ENCODE data around the gene OR2F1.

Gene OR2F1

GRCh38 chr7:143954544-143954943, at the start of gene OR2F1:
Gene OR2F1, plus strand, starts transcription at chr7:143954844. Its CDS starts 5,127 bp downstream, at chr7:143959971.
- DNase-seq (ENCODE audit: low read depth in 2 of 2), result no peak

DNA sequence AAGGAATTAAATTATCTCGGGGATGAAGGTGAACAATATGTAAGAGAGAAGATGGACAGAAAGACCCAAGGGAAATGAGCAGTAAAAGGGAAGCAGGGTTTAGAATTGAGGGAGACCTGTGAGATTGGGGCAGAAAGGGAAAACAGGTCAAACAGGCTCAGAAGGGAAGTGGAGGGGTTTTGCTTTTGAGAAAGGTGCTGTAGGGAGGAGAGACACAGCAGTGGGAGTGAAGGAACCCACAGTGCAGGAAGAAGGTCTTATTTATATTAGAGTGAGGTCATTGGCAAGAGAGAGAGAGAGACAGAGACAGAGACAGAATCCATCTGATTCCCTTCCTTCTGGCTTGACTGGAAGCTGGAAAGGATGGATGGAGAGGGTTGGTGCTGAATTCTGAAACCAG, 49.1 kb upstream of the OR2F1 start:
- DNase-seq (ENCODE audit: low read depth in 2 of 2), result no peak

DNA sequence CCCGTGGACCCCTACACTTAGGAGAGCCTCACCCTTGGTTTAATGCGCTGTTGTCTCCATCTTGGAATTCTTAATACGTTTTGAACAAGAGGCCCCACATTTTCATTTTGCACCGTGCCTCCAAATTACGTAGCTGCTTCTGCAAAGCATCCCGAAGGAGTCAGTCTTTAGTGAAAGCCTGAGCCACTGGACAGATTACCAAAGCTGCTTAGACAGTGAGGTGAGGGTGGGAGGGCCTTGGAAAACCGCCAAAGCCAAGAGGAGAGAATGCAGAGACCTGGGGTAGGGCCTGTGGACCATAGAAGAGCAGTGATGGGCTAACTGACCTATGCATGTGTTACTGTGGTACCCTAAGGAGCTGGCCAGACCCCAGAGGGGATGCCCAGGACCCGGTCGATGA, 48.5 kb upstream of the OR2F1 start:
- no peak for DNase-seq (ENCODE audit: low read depth in 2 of 2)

- DNase-seq (ENCODE audit: low read depth in 2 of 2), result no peak
Observed at GRCh38 chr7:143906895-143907294, 47.7 kb upstream of the OR2F1 start.

DNA sequence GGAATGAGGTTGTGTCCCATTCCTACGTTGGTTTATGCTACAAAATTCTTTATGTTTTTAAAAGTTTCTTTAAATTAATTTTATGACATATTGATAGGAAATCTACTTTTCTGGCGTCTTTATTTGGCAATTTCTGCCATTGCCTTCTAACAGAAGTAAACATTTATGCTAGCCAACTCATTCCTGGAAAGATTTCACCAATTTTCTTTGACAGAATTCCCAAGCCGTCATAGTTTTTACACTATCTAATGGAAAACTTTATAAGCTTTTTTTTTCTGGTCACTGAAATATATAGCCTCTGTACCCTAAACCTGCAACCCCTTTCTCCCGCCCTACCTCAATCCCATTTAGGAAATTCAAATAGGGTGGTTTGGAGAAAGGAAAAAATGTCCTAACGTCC, 46.5 kb upstream of the OR2F1 start:
- no peak for DNase-seq (ENCODE audit: low read depth in 2 of 2)

DNA sequence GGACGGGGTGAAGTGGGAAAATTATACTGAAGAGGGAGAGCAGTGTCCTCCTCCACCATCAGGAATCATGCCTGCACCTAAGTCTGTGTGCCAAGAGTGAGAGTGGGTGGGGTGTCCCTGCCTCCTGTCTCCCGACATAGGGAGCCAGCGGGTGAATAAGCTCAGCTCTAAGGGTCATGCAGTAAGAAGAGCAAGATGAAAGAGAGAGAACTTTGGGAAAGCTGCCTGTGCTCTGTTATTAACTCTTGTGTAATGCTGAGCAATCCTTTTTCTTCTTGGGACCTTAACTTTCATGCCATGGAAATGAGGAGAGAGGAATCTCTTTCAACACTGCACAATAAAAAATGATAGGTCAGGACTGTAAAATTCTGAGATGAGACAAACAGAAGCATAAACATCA, 44.8 kb upstream of the OR2F1 start:
- no peak for DNase-seq (ENCODE audit: low read depth in 2 of 2)

- DNase-seq (ENCODE audit: low read depth in 2 of 2), result no peak
Observed at GRCh38 chr7:143910473-143911248, 44.0 kb upstream of the OR2F1 start.

- no peak for DNase-seq (ENCODE audit: low read depth in 2 of 2)
Observed at GRCh38 chr7:143913945-143914615, 40.6 kb upstream of the OR2F1 start.

- DNase-seq (ENCODE audit: low read depth in 2 of 2), result no peak
Observed at GRCh38 chr7:143914938-143915652, 39.5 kb upstream of the OR2F1 start.

GRCh38 chr7:143924851-143925250, 29.8 kb upstream of the OR2F1 start:
- DNase-seq (ENCODE audit: low read depth in 2 of 2), result no peak

DNA sequence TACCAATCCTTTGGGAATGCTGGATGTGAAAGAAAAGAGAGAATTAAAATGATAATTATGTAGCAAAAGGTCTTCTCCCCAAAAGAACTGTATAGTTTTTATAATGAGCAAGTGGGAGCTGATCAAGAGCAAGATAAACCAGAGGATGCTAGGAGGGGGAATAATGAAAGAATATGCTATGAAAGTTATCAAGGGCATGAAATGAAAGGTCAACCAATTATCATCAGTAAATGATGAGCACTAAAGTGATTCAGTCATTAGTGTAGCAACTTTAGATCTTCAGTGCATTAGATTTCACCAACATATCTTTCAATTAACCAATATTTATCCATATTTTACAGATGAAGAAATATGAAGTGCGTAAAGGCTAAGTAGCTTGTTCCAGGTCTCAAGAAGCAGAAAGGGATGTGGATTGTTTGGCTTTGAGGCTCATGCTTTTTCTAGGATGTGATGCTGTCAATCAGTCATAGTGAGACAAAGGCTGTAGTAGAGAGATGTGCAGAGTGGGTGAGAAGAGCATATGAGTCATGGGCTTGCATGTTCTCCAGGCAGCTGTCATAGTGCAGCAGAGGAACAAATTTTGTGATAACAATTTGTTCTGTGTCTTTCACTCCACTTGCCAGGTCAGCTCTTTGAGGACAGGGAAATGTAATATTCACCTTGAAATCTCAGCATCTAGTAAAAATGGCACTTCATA, 25.3 kb upstream of the OR2F1 start:
- no peak for DNase-seq (ENCODE audit: low read depth in 2 of 2)

- no peak for DNase-seq (ENCODE audit: low read depth in 2 of 2)
Observed at GRCh38 chr7:143931739-143932138, 22.9 kb upstream of the OR2F1 start.

- DNase-seq (ENCODE audit: low read depth in 2 of 2), result no peak
Observed at GRCh38 chr7:143934526-143935325, 19.9 kb upstream of the OR2F1 start, which contains the start of gene OR2F2. Gene OR2F2, plus strand, starts transcription at chr7:143935233. Its CDS starts 0 bp downstream, at chr7:143935233.

DNA sequence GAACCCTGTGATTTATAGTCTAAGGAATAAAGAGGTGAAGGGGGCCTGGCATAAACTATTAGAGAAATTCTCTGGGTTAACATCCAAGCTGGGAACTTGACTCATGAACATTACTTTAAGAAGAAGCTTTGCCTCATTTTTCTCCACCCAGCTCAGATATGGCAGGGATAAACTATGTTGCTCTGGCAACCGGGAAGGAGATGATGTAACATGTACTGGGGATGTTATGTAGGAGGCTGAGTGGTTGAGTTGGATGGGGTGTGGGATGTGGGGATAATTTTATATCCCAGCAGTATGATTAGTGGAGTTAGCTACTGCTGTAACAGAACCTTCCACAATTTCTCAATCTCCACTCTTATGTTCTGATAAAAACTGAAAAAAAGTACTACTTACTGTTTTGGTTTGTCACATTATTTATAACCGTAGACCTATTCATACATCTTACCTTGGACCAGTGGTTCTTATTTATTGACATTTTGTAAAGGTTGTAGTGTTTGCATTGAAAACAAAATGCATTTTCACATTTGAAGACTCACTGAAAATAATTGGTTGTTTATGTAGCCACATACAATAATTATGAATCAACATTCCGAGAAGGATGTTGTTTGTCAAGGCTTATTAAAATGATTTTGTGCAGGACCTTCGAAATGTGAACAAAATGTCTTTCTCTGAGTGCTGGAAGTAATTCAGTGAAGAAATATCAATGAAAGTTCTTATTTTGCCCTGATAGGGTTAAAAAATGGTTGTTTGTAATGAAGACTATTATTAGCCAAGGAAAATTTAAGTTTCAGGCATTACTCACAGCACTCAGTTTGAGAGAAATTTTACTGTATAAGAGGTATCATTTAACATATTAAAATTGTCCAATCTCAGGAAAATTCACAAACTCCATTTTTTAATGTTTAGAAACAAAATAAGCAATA, 18.3 kb upstream of the OR2F1 start:
- DNase-seq (ENCODE audit: low read depth in 2 of 2), result no peak

- DNase-seq (ENCODE audit: low read depth in 2 of 2), result no peak
Observed at GRCh38 chr7:143938379-143939243, 16.0 kb upstream of the OR2F1 start.

DNA sequence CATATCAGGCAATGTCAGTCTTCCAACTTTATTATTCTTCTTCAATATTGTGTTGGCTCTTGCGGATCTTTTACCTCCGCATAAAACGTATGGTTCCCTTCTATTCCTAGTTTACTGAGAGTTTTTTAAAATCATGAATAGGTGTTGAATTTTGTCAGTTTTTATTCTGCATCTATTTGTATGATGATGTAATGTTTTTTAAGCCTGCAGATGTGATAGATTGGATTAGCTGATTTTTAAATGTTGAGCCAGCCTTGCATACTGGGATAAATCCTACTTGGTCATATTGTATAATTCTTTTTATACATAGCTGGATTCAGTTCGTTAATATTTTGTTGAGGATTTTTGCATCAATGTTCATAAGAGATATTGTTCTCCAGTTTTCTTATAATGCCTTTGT, 9.2 kb upstream of the OR2F1 start:
- no peak for DNase-seq (ENCODE audit: low read depth in 2 of 2)

- DNase-seq (ENCODE audit: low read depth in 2 of 2), result no peak
Observed at GRCh38 chr7:143947111-143947510, 7.5 kb upstream of the OR2F1 start.

GRCh38 chr7:143948733-143949132, 5.9 kb upstream of the OR2F1 start:
- no peak for DNase-seq (ENCODE audit: low read depth in 2 of 2)

- DNase-seq (ENCODE audit: low read depth in 2 of 2), result no peak
Observed at GRCh38 chr7:143953421-143953820, 1.2 kb upstream of the OR2F1 start.

Measured in stimulated activated CD8-positive, alpha-beta memory T cell treated with anti-CD3 and anti-CD28 coated beads, Interleukin-7, amount 100 ng/mL, for 4 hours (primary cell).